Ovary (tissue), 9 donors: ENCODE results near the gene MAP6. TPM values are rescaled to one million over a fixed set of nuclear protein-coding genes. Genes with fewer than 3 reads are reported as not detected.

Experiments
- DNase-seq, 5 donors: peaks; one replicate each; pipeline ENCODE4 v3.0.0-alpha.2; 2019 to 2020
- H3K27ac ChIP-seq, 2 donors: fragments of 200-600 bp; one replicate each; pipeline versions ENCODE4 v1.5.1 to v1.8.0; 2019 to 2022
- H3K27me3 ChIP-seq: fragments of 200-600 bp; one replicate; pipeline ENCODE4 v1.8.0; 2022
- H3K36me3 ChIP-seq: fragments of 200-600 bp; sonication (generic); one replicate; pipeline ENCODE4 v1.5.1; 2019
- H3K4me1 ChIP-seq: one replicate; pipeline ENCODE4 v1.8.1; 2013; ENCODE audit warnings: mild to moderate bottlenecking, moderate library complexity; ENCODE audit not compliant: insufficient read depth
- H3K4me3 ChIP-seq: fragments of 200-600 bp; sonication (generic); one replicate; pipeline ENCODE4 v1.5.1; 2017
- H3K9me3 ChIP-seq, 2 donors: fragments of 200-600 bp in 1 of 2; sonication (generic) in 1 of 2; one replicate each; pipeline versions ENCODE4 v1.5.1 to v1.8.1; 2013 to 2019; ENCODE audit warnings: mild to moderate bottlenecking in 1 of 2, moderate library complexity in 1 of 2
- CTCF ChIP-seq, 3 donors: fragments of 450-650 bp in 2 of 3; fragments of 200-600 bp in 1 of 3; IDR thresholded peaks; one replicate each; pipeline versions ENCODE4 v1.5.1 to v1.8.0; 2016 to 2022; ENCODE audit warnings: antibody characterized with exemption in 3 of 3, mild to moderate bottlenecking in 1 of 3
- EP300 ChIP-seq: sonication (generic); formaldehyde crosslinking; IDR thresholded peaks from one replicate; pipeline ENCODE4 v1.6.1; 2017; ENCODE audit warnings: antibody characterized with exemption
- POLR2A ChIP-seq: fragments of 450-650 bp; IDR thresholded peaks from one replicate; pipeline ENCODE4 v1.6.1; 2017; ENCODE audit warnings: antibody characterized with exemption, mild to moderate bottlenecking, moderate library complexity
- WGBS, 3 donors: extraction: QIAGEN DNeasy Blood & Tissue Kit in 1 of 3; methylation state at CpG; one replicate each; pipeline versions ENCODE4 v1.1.5 to v1.1.7; 2013 to 2017; 5-methylcytosine and 5-hydroxymethylcytosine counted together
- intact Hi-C, 4 donors: fragments of 100-400 bp; cut with DNase I; formaldehyde crosslinking; loops; one replicate each; pipeline versions ENCODE4 v1.11.0 to v1.15.1; 2022 to 2023
- polyA plus RNA-seq, 2 donors: library from polyadenylated mRNA; stranded (reverse); fragments of 200-250 nt in 1 of 2; fragments of 350-450 nt in 1 of 2; fragmentation: Illumina TruSeq in 1 of 2; extraction: RNeasy Lipid Tissue Mini Kit (QIAGEN cat#74804) in 1 of 2; gene quantifications; one replicate each; pipeline ENCODE4 v1.2.3, GENCODE V29; 2013 to 2014
- total RNA-seq, 7 donors: library from RNA; depleted of rRNA in 2 of 7; stranded (reverse); fragments of >200 nt in 2 of 7; fragmentation: NEBNext Ultra II Directional in 3 of 7; extraction: Animal tissue kit (Norgen Biotek cat#: 25700) in 3 of 7; gene quantifications; one replicate each; pipeline versions ENCODE4 v1.1.0 to v1.2.4, GENCODE V29; 2016 to 2023
- donor health status: DM: no; HTN: no; CAD: no; lungs with moderate emphysema.
- donor health status: DM: no; HTN: no; CAD: no.
- donor health status: Bipolar disorder and iron deficiency.
- donor health status: DM: yes; HTN: yes; CAD: no.
- donor health status: DM: no; HTN: no; CAD: no.
- donor health status: DM: yes; HTN: yes; CAD: no.

The MAP6 gene
- total and polyA plus RNA-seq, 9 donors: 2.1 to 18.7 (median 8.8) TPM

DNA sequence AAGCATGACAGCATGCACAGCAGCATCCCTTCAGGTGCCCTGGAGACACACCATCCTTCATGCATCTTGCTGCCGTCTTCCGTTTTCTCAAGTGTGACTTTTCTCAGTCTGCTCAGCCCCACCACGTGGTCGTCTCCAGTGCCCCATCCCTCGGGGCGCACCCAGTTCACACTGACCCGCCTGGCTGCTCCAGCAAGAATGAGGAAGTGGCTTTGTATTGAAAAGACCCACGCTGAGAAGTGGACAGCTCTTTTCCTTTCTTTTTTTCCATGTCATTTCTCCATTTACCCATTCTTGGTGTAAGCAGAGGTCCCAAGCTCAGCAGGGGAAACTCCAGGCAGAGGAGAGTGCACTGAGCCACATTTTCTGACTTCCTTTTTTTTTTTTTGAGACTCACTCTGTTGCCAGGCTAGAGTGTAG, 92.3 kb downstream of the MAP6 start:
- Histone ChIP-seq H3K27me3 (no peaks in the 10 kb centered on the region), H3K4me3 (no peak overlapping the region), H3K9me3 (no peaks in the 10 kb centered on the region), H3K4me1 (peaks cover 5% of the 10 kb centered on the region), H3K36me3 (no peaks in the 10 kb centered on the region), H3K27ac (peak overlapping the region in 1 of 2 donors; percentile 41)
- WGBS, 3 donors: 11 to 16% (median 12%) methylated on average over 8 of the region's 8 CpGs
- intact Hi-C loops: no loop called here
- peak; percentile 54 to 72 (median 60) for DNase-seq
- no peak for TF ChIP-seq POLR2A
- TF ChIP-seq EP300: no peak
- TF ChIP-seq CTCF (IDR thresholded peaks at IDR 0.05): no peak

- WGBS, 3 donors: 57 to 67% (median 64%) methylated on average over 6 of the region's 6 CpGs
- no peak for DNase-seq
- no peak for TF ChIP-seq POLR2A
- no peak for TF ChIP-seq CTCF (IDR thresholded peaks at IDR 0.05)
- no peak for TF ChIP-seq EP300
- Histone ChIP-seq H3K4me1 (peaks cover 5% of the 10 kb centered on the region), H3K4me3 (no peak overlapping the region), H3K27ac (no peak overlapping the region), H3K27me3 (no peaks in the 10 kb centered on the region), H3K36me3 (no peaks in the 10 kb centered on the region), H3K9me3 (no peaks in the 10 kb centered on the region)
- intact Hi-C loops: no loop called here
Measured at GRCh38 chr11:75576017-75576416, 92.8 kb downstream of the MAP6 start.

DNA sequence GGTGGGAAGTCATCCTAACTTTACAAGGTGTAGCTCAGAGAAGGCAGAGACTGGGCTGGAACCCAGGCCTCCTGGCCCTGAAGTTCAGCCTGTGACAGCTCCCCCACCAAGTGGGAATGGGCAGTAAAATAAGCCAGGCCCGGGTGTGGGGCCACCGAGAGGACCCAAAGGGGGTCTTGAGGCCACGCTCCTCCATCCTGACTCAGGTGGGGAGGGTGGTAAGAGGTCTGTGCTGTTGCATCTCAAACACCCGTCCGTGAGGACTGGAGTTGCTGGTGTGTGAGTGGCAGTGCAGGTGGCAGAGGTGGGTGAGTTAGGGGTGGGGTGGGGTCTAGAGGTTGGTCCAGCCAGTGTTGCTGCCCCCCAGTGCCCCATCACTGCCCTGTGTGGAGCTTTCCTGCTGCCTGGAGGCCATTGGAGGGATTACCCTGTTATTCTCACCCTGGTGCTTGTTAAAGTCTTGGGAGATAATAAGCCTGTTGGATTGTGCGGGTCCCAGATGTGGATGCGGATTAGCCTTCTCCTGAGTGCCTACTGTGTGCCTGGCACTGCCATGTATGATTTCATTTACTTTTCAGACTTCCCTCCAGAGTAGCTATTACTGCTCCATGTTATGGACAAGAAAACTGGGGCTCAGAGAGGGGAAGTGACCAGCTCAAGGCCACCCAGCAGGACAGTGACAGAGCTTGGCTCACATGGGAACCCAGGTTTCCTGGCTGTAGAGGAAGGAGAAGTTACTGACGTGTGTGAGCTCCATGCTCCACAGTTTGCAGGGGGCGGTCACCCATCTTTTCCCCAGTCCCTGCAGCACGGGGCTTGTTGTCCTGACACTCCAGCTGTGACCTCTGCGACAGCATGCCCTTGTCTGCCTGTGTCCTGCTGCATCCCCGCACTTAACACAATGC, 93.9 kb downstream of the MAP6 start:
- intact Hi-C loops: no loop called here
- 52 to 61% (median 56%) methylated on average over 12 of the region's 12 CpGs for WGBS, 3 donors
- no peak for TF ChIP-seq POLR2A
- TF ChIP-seq CTCF (IDR thresholded peaks at IDR 0.05): peak in 1 of 3 donors; percentile 14
- no peak overlapping the region for H3K4me3 ChIP-seq
- no peaks in the 10 kb centered on the region for H3K27me3 ChIP-seq
- H3K36me3 ChIP-seq: no peaks in the 10 kb centered on the region
- peaks cover 5% of the 10 kb centered on the region for H3K4me1 ChIP-seq
- DNase-seq: peak in 1 of 5 donors; percentile 26
- peak overlapping the region in 1 of 2 donors; percentile 16 for H3K27ac ChIP-seq
- H3K9me3 ChIP-seq: no peaks in the 10 kb centered on the region

DNA sequence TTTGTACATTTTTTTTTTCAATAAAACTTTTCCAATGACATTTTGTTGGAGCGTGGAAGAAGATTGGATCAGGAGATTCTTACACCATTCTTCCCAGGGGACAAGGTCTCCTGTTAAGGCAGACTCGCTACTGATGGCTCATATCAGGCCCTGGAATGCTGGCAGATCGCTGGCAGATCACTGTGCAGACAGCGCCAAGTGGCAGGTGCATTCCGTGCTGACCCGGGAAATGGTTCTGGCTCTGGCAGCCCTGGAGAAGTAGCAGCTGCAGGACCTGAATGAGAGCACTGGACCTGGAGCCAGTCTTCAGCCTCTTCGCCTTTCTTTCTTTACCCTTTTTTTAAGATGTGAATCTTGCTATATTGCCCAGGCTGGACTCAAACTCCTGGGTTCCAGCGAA, 96.1 kb downstream of the MAP6 start:
- H3K27ac ChIP-seq: no peak overlapping the region
- no peaks in the 10 kb centered on the region for H3K36me3 ChIP-seq
- no peaks in the 10 kb centered on the region for H3K27me3 ChIP-seq
- H3K9me3 ChIP-seq: no peaks in the 10 kb centered on the region
- no peak overlapping the region for H3K4me3 ChIP-seq
- intact Hi-C loops: no loop called here
- WGBS, 3 donors: 50 to 53% (median 50%) methylated on average over 8 of the region's 8 CpGs
- no peak for TF ChIP-seq POLR2A
- no peak for TF ChIP-seq EP300
- TF ChIP-seq CTCF (IDR thresholded peaks at IDR 0.05): no peak
- DNase-seq: peak in 1 of 5 donors; percentile 22
- peaks cover 6% of the 10 kb centered on the region for H3K4me1 ChIP-seq
